Erythroblast (primary cell): Measurements from ENCODE around the gene DPEP2NB.

Experiments used
- GATA1 ChIP-seq: IDR thresholded peaks from 2 replicates; pipeline ENCODE4 v1.6.1; 2011; ENCODE audit warnings: low read depth, mild to moderate bottlenecking, control low read depth, low read length, moderate library complexity
- POLR2A ChIP-seq: IDR thresholded peaks from 2 replicates; pipeline ENCODE4 v1.6.1; 2011; ENCODE audit warnings: mild to moderate bottlenecking, low read length

- TF ChIP-seq POLR2A, result no peak
- no peak for TF ChIP-seq GATA1
Measured at GRCh38 chr16:67987460-67988160, 28.1 kb downstream of the DPEP2NB start.
